ENCODE results near the gene RAB22A.

- no peak for TF ChIP-seq GATA2 (IDR thresholded peaks at IDR 0.05; ENCODE audit: low read depth, low read length)
- TF ChIP-seq GATA3 (IDR thresholded peaks at IDR 0.05; ENCODE audit: low read depth, low read length): no peak
Measured at GRCh38 chr20:58322083-58322482, 12.6 kb downstream of the RAB22A start.

Measured in SH-SY5Y (cell line).